Measurements from ENCODE around the gene CLEC2B. TPM values are rescaled to one million over a fixed set of nuclear protein-coding genes. Genes with fewer than 3 reads are reported as not detected.

CLEC2B gene
- total RNA-seq, 3 donors from 2014 or later (not counting 1 experiment from before 2014, with no cell fraction given): 158 to 302 (median 220) TPM

DNA sequence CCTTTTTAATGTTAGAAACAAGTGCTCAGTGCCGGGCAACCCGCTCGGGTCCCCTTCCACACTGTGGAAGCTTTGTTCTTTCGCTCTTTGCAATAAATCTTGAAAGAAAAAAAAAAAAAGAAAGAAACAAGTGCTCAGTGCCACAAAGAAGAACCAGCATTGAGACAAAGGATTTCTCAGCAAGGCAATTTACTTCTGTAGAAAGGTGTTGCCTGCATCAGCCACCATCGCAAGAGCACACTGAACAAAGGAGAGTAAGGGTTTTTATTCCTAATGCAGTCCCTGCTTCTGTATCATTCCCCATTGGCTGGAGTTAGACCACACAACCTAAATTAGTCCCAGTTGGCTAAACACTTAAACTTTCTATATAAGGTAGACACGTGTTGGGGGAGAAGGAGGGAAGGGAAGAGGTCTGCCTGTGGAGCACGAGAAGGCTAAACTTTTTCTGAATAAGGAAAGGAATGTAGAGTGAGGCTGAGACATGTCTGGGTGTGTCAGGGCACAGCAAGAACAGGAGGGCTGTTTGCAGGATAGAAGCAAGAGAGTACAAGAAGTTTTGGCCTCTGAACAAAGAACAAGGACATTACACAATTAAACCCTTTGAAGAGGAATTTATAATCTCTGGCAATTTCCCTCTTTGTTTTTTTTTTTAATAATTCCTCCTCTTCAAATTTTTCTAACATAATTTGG lies 33.5 kb upstream of the CLEC2B start:
- peaks cover 0 to 4% of the 10 kb centered on the region in 2 donors for H3K27me3 Mint-ChIP-seq (ENCODE audit: low read depth in 2 of 2)
- DNase-seq (no peak), ATAC-seq (no peak)
- WGBS (ENCODE audit: insufficient coverage): 83% methylated on average over 7 of the region's 7 CpGs
- peaks cover 8% of the 10 kb centered on the region for H3K36me3 Mint-ChIP-seq
- Histone ChIP-seq H3K27me3 (ENCODE audit: control insufficient read depth, insufficient read depth, low read length) (no peaks in the 10 kb centered on the region), H3K9me3 (ENCODE audit: control insufficient read depth, insufficient read depth, low read length) (peaks cover 10% of the 10 kb centered on the region), H3K4me3 (ENCODE audit: low read length) (no peak overlapping the region), H3K4me1 (ENCODE audit: control insufficient read depth, insufficient read depth, low read length) (peaks cover 3% of the 10 kb centered on the region), H3K36me3 (ENCODE audit: control insufficient read depth, insufficient read depth, low read length) (no peaks in the 10 kb centered on the region), H3K27ac (ENCODE audit: low read length) (no peak overlapping the region)
- no peak overlapping the region for H3K27ac Mint-ChIP-seq
- intact Hi-C loops (cut with micrococcal nuclease): no loop called here
- peaks cover 0 to 9% of the 10 kb centered on the region in 2 donors for H3K9me3 Mint-ChIP-seq
- TF ChIP-seq, protein P1, sequence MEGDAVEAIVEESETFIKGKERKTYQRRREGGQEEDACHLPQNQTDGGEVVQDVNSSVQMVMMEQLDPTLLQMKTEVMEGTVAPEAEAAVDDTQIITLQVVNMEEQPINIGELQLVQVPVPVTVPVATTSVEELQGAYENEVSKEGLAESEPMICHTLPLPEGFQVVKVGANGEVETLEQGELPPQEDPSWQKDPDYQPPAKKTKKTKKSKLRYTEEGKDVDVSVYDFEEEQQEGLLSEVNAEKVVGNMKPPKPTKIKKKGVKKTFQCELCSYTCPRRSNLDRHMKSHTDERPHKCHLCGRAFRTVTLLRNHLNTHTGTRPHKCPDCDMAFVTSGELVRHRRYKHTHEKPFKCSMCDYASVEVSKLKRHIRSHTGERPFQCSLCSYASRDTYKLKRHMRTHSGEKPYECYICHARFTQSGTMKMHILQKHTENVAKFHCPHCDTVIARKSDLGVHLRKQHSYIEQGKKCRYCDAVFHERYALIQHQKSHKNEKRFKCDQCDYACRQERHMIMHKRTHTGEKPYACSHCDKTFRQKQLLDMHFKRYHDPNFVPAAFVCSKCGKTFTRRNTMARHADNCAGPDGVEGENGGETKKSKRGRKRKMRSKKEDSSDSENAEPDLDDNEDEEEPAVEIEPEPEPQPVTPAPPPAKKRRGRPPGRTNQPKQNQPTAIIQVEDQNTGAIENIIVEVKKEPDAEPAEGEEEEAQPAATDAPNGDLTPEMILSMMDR (IDR thresholded peaks at IDR 0.05): no peak
- peaks cover 18% of the 10 kb centered on the region in 2 donors for H3K4me1 Mint-ChIP-seq
- H3K4me3 Mint-ChIP-seq: no peak overlapping the region

DNA sequence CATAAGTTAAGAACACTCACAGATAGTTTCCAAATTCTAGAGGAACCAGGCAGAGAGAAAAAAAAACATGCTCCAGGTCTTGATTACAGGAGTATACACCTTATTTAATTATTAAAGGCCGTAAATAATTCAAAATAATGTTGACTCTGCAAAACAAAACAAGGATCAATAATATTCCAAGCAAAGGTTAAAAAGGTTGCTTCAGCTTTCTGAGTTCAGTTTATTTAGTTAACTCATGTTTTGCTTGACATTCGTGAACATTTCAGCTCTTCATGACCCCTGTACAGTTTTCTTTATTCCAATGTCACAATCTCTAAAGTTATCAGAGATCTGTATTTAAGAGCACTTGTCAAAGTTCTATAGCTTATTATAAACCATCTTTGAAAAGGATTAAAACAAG lies 31.8 kb upstream of the CLEC2B start:
- WGBS (ENCODE audit: insufficient coverage): 100% methylated on average over 2 of the region's 2 CpGs
- intact Hi-C loops (cut with micrococcal nuclease): no loop called here
- TF ChIP-seq, protein P1 (IDR thresholded peaks at IDR 0.05): no peak
- Mint-ChIP-seq H3K27me3 (ENCODE audit: low read depth in 2 of 2) (peaks cover 0 to 4% of the 10 kb centered on the region in 2 donors), H3K9me3 (peaks cover 0 to 9% of the 10 kb centered on the region in 2 donors), H3K36me3 (peaks cover 8% of the 10 kb centered on the region), H3K4me3 (no peak overlapping the region), H3K27ac (no peak overlapping the region), H3K4me1 (peaks cover 0 to under 1% of the 10 kb centered on the region in 2 donors)
- ATAC-seq: no peak
- H3K27ac ChIP-seq (ENCODE audit: low read length): no peak overlapping the region
- no peaks in the 10 kb centered on the region for H3K27me3 ChIP-seq (ENCODE audit: control insufficient read depth, insufficient read depth, low read length)
- peaks cover 10% of the 10 kb centered on the region for H3K9me3 ChIP-seq (ENCODE audit: control insufficient read depth, insufficient read depth, low read length)
- no peak overlapping the region for H3K4me3 ChIP-seq (ENCODE audit: low read length)
- no peaks in the 10 kb centered on the region for H3K4me1 ChIP-seq (ENCODE audit: control insufficient read depth, insufficient read depth, low read length)
- DNase-seq: no peak
- H3K36me3 ChIP-seq (ENCODE audit: control insufficient read depth, insufficient read depth, low read length): no peaks in the 10 kb centered on the region

DNA sequence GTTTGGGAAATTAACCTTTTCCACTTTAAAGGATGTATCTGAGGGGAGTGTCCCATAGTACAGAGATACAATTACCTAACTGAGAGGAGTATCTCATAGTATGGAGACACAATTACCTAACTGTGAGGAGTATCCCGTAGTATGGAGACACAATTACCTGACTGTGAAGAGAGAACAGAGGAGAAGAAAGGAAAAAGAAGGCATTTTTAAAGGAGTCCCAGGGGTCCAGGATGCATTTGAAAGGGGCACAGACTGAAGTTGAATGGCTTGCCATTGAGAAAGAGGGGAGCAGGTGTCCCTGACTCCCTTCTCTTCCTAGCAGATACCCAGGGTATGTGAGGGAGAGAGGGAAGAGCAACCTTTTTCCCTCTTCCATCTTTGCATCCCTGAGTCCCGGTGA lies 30.1 kb upstream of the CLEC2B start:
- TF ChIP-seq, protein P1 (IDR thresholded peaks at IDR 0.05): no peak
- H3K4me1 Mint-ChIP-seq: peaks cover 0 to under 1% of the 10 kb centered on the region in 2 donors
- peaks cover 4% of the 10 kb centered on the region in 2 donors for H3K27me3 Mint-ChIP-seq (ENCODE audit: low read depth in 2 of 2)

More for the DNA sequence above, 30.1 kb upstream of the CLEC2B start:
- peaks cover 10% of the 10 kb centered on the region for H3K9me3 ChIP-seq (ENCODE audit: control insufficient read depth, insufficient read depth, low read length)
- no peak for ATAC-seq
- no peak overlapping the region for H3K4me3 Mint-ChIP-seq
- H3K9me3 Mint-ChIP-seq: peaks cover 0 to 9% of the 10 kb centered on the region in 2 donors
- H3K4me1 ChIP-seq (ENCODE audit: control insufficient read depth, insufficient read depth, low read length): no peaks in the 10 kb centered on the region
- DNase-seq: no peak
- H3K4me3 ChIP-seq (ENCODE audit: low read length): no peak overlapping the region
- peaks cover 8% of the 10 kb centered on the region for H3K36me3 Mint-ChIP-seq
- intact Hi-C loops (cut with micrococcal nuclease): no loop called here
- H3K36me3 ChIP-seq (ENCODE audit: control insufficient read depth, insufficient read depth, low read length): no peaks in the 10 kb centered on the region
- H3K27ac ChIP-seq (ENCODE audit: low read length): no peak overlapping the region
- H3K27ac Mint-ChIP-seq: no peak overlapping the region
- WGBS (ENCODE audit: insufficient coverage): 100% methylated on average over 1 of the region's 2 CpGs
- no peaks in the 10 kb centered on the region for H3K27me3 ChIP-seq (ENCODE audit: control insufficient read depth, insufficient read depth, low read length)
